Esophagus squamous epithelium (tissue), 5 donors: ENCODE data around the gene TUBAL3. TPM values are rescaled to one million over a fixed set of nuclear protein-coding genes. Genes with fewer than 3 reads are reported as not detected.

ENCODE experiments used
- DNase-seq: peaks from one replicate; lab custom pipeline; 2025; lab: John Stamatoyannopoulos, UW
- H3K27ac ChIP-seq, 4 donors: fragments of 200-600 bp; sonication (generic); one replicate each; pipeline ENCODE4 v1.5.1; 2016 to 2019; ENCODE audit warnings: mild to moderate bottlenecking in 1 of 4
- H3K27me3 ChIP-seq, 4 donors: fragments of 200-600 bp; sonication (generic); 1 replicate in 3 of 4; 2 replicates in 1 of 4; pipeline versions ENCODE4 v1.5.1 to v1.6.0; 2017 to 2021; ENCODE audit warnings: antibody characterized with exemption in 1 of 4
- H3K36me3 ChIP-seq, 3 donors: fragments of 200-600 bp; sonication (generic); one replicate each; pipeline ENCODE4 v1.5.1; 2016 to 2019
- H3K4me1 ChIP-seq, 3 donors: fragments of 200-600 bp; sonication (generic); one replicate each; pipeline ENCODE4 v1.5.1; 2017 to 2019
- H3K4me3 ChIP-seq, 4 donors: fragments of 200-600 bp; sonication (generic); 1 replicate in 3 of 4; 2 replicates in 1 of 4; pipeline ENCODE4 v1.5.1; 2016 to 2019; ENCODE audit warnings: mild to moderate bottlenecking in 2 of 4, moderate library complexity in 1 of 4
- H3K9me3 ChIP-seq, 3 donors: fragments of 200-600 bp; sonication (generic); one replicate each; pipeline ENCODE4 v1.5.1; 2016 to 2019
- CTCF ChIP-seq, 6 experiments: fragments of 450-650 bp in 4 of 6; fragments of 200-600 bp in 2 of 6; sonication (generic) in 2 of 6; IDR thresholded peaks; one replicate each; pipeline ENCODE4 v1.5.1; 2016 to 2019; ENCODE audit warnings: antibody characterized with exemption in 6 of 6, mild to moderate bottlenecking in 4 of 6, moderate library complexity in 4 of 6
- POLR2A ChIP-seq, 4 donors: fragments of 450-650 bp; IDR thresholded peaks; one replicate each; pipeline ENCODE4 v1.6.1; 2017; ENCODE audit warnings: antibody characterized with exemption in 4 of 4, mild to moderate bottlenecking in 4 of 4, moderate library complexity in 3 of 4
- WGBS, 2 donors: methylation state at CpG; one replicate each; pipeline ENCODE4 v1.1.5; 2018; 5-methylcytosine and 5-hydroxymethylcytosine counted together
- intact Hi-C: fragments of 100-400 bp; cut with DNase I; formaldehyde crosslinking; loops from one replicate; pipeline ENCODE4 v1.15.0; 2022
- total RNA-seq, 4 donors: library from RNA; depleted of rRNA; stranded (reverse); fragments of >200 nt; gene quantifications; one replicate each; pipeline ENCODE4 v1.1.0, GENCODE V29; 2016
- donor health status: DM: yes; HTN: yes; CAD: no.

Gene TUBAL3
- total RNA-seq, 4 donors from 2014 or later: 0.19 TPM; not detected in 2

GRCh38 chr10:5365928-5366327 lies 38.7 kb downstream of the TUBAL3 start:
- Histone ChIP-seq H3K4me1 (no peaks in the 10 kb centered on the region), H3K27me3 (peaks cover 0 to 48% (median 0%) of the 10 kb centered on the region in 4 donors), H3K4me3 (no peak overlapping the region), H3K27ac (no peak overlapping the region), H3K36me3 (no peaks in the 10 kb centered on the region), H3K9me3 (no peaks in the 10 kb centered on the region)
- intact Hi-C loops: no loop called here
- DNase-seq: no peak
- WGBS, 2 donors: 35 to 40% methylated on average over 5 of the region's 5 CpGs
- no peak for TF ChIP-seq CTCF (IDR thresholded peaks at IDR 0.05)
- TF ChIP-seq POLR2A (IDR thresholded peaks at IDR 0.05): no peak

GRCh38 chr10:5364890-5365338 lies 39.7 kb downstream of the TUBAL3 start, which contains the start of gene UCN3:
Gene UCN3, plus strand, starts transcription at chr10:5364966. Its CDS starts 8,755 bp downstream, at chr10:5373721.
- Histone ChIP-seq H3K4me1 (no peaks in the 10 kb centered on the region), H3K4me3 (no peak within 1 kb of the TSS), H3K27me3 (peaks cover 0 to 49% (median 0%) of the 10 kb centered on the region in 4 donors), H3K27ac (no peak within 1 kb of the TSS), H3K36me3 (no peaks in the 10 kb centered on the region), H3K9me3 (no peaks in the 10 kb centered on the region)
- intact Hi-C loops: no loop called here
- DNase-seq: no peak
- no peak for TF ChIP-seq POLR2A (IDR thresholded peaks at IDR 0.05)
- TF ChIP-seq CTCF (IDR thresholded peaks at IDR 0.05): no peak
- WGBS, 2 donors: 52 to 59% methylated on average over 19 to 20 of the region's 21 CpGs

DNA sequence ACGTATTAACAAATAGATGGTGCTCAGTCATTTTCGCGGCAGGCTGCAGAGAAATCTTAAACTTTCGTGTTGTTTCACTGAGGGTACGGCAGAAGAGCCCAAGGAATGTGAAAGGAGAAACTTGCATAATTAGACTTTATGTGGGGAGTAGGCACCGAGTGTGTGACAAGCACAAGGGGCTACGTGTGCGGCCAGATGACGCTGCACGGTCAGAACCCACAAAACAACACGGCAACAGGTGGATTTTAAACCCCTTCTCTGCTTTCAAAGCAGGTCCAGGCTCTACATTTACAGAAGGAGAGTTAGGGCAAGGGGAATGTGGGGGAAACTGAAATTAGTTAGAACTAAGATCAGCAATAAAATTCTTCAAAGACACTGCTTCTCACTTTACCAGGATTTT lies 40.3 kb downstream of the TUBAL3 start:
- H3K4me3 ChIP-seq: no peak overlapping the region
- no peak for DNase-seq
- H3K27ac ChIP-seq: no peak overlapping the region
- WGBS, 2 donors: 79 to 87% methylated on average over 11 of the region's 11 CpGs
- no peaks in the 10 kb centered on the region for H3K36me3 ChIP-seq
- TF ChIP-seq CTCF (IDR thresholded peaks at IDR 0.05): no peak
- no peak for TF ChIP-seq POLR2A (IDR thresholded peaks at IDR 0.05)
- H3K4me1 ChIP-seq: no peaks in the 10 kb centered on the region
- peaks cover 0 to 53% (median 0%) of the 10 kb centered on the region in 4 donors for H3K27me3 ChIP-seq
- intact Hi-C loops: no loop called here
- H3K9me3 ChIP-seq: no peaks in the 10 kb centered on the region

DNA sequence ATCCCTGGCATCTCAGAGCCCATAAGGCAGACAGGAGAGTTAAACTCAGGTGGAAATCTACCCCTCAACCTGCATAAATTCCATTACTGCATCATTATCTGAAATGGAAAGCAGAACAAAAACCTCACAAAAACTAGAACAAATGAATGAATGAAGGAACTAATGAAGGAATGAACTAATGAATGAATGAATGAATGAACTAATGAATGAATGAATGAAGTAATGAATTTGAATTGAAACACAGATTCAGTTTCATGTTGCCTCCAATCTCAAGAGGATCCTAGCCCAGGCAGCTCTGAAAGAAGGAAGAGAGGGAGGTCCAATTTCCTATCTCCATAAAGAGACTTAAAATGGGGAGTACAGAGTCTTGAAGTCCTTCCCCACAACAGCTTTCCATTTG lies 41.8 kb downstream of the TUBAL3 start:
- no peaks in the 10 kb centered on the region for H3K4me1 ChIP-seq
- no peak for DNase-seq
- H3K27ac ChIP-seq: no peak overlapping the region
- H3K36me3 ChIP-seq: no peaks in the 10 kb centered on the region
- no peak overlapping the region for H3K4me3 ChIP-seq
- intact Hi-C loops: no loop called here
- TF ChIP-seq CTCF (IDR thresholded peaks at IDR 0.05) (no peak), POLR2A (IDR thresholded peaks at IDR 0.05) (no peak)
- H3K9me3 ChIP-seq: no peaks in the 10 kb centered on the region
- peaks cover 0 to 60% (median 0%) of the 10 kb centered on the region in 4 donors for H3K27me3 ChIP-seq

- Histone ChIP-seq H3K4me3 (no peak overlapping the region), H3K36me3 (no peaks in the 10 kb centered on the region), H3K4me1 (no peaks in the 10 kb centered on the region), H3K27ac (no peak overlapping the region), H3K9me3 (no peaks in the 10 kb centered on the region), H3K27me3 (peaks cover 0 to 62% (median 0%) of the 10 kb centered on the region in 4 donors)
- TF ChIP-seq CTCF (IDR thresholded peaks at IDR 0.05): no peak
- no peak for TF ChIP-seq POLR2A (IDR thresholded peaks at IDR 0.05)
- DNase-seq: no peak
- intact Hi-C loops: no loop called here
- WGBS, 2 donors: 83 to 88% methylated on average over 4 of the region's 4 CpGs
Observed at GRCh38 chr10:5361966-5362365, 42.7 kb downstream of the TUBAL3 start.
